Inflammatory macrophage treated with lipopolysaccharide for 1 hour (primary cell): ENCODE data around the gene DEGS2.
"Not testable (repeated sequence)": the region's sequence is repeated elsewhere in the genome, so short reads cannot be mapped to it uniquely, and the experiment has no call there.

Experiments used
- DNase-seq, 2 donors: peaks; one replicate each; pipeline ENCODE4 v3.0.0-alpha.2; 2020 to 2022

The DEGS2 gene

DNA sequence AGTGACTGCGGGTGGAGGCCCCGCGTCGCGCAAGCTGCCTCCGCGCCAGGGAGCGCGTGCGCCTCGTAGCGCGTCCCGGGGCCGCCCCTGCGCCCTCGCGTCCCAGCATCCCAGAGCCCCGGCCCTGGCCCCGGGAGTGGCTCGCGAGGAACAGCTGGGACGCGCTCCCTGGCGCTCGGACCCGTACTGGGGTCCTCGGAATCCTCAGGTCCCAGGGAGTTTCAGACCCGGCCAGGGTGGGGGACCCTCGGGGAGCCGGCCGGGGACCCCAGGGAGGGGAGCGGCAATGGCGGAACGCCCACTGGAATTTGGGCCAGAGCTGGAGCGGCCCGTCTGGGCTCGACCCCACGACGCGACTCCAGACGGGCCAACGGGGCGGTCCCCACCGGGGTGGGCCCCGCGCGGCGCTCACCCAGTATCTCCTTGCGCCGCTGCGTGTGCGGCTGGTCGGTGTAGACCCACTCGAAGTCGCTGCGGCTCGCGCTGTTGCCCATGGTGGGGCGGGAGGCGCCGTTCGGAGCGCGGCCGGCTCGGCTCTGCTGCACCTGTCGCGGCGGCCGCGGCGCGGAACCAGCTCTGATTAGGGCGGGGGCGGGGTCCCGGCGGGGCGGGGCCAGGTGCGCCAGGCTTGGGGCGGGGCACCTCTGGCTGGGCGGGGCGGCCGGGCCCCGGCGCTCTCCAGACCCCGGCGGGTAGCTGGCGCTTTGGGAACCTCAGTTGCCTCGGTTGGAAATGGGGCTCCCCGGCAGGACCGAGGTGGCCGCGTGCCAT is at the start of gene DEGS2:
Gene DEGS2, minus strand, starts transcription at position 552 of the 771 bp plus-strand sequence. Its CDS starts 58 bp downstream, at position 494.
- DNase-seq = no peak

- not testable (repeated sequence) for DNase-seq
Observed at GRCh38 chr14:100208136-100208535, 48.7 kb upstream of the DEGS2 start.

- not testable (repeated sequence) for DNase-seq
Observed at GRCh38 chr14:100207588-100207987, 48.1 kb upstream of the DEGS2 start.

DNA sequence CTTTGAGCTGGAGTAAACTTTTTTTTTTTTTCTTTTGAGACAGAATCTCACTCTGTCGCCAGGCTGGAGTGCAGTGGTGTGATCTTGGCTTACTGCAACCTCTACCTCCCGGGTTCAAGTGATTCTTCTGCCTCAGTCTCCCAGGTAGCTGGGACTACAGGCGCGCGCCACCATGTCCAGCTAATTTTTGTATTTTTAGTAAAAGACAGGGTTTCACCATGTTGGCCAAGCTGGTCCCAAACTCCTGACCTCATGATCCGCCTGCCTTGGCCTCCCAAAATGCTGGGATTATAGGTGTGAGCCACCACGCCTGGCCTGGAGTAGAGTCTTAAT is 45.4 kb upstream of the DEGS2 start:
- DNase-seq = not testable (repeated sequence)

GRCh38 chr14:100203962-100204834 is 44.8 kb upstream of the DEGS2 start:
- DNase-seq = no peak

- no peak for DNase-seq
Observed at GRCh38 chr14:100203146-100203545, 43.7 kb upstream of the DEGS2 start.

DNA sequence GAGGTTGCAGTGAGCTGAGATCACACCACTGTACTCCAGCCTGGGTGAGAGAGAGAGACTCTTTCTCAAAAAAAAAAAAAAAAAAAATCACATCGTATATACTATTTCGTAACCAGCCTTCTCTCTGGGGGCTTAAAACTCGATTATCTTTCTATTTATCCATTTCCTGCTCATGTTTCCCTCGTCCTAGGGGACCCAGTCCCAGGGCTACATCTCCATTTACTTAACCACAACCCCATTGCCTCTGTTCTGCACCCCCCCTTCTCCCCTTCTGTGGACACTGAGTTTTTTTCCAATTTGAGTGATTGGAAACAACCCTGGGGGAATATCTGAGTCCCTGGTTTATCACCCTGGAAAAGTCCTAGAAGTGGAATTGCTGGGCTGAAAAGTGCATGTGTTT is 43.3 kb upstream of the DEGS2 start:
- no peak for DNase-seq

DNA sequence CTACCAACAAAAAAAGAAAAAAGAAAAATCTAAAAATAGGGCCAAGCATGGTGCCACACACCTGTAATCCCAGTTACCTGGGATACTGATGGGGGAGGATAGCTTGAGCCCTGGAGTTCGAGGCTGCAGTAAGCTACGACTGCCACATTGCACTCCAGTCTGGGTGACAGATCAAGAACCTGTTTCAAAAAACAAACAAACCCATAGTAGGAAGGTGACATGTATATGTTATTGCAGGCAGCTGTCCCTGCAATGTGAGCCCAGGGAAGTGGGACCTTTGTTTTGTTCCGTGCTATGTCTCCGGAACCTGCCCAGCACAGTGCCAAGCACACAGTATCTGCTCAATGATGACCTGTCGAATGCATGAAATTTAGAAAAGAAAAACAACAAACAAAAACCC is 42.3 kb upstream of the DEGS2 start:
- DNase-seq = no peak

DNA sequence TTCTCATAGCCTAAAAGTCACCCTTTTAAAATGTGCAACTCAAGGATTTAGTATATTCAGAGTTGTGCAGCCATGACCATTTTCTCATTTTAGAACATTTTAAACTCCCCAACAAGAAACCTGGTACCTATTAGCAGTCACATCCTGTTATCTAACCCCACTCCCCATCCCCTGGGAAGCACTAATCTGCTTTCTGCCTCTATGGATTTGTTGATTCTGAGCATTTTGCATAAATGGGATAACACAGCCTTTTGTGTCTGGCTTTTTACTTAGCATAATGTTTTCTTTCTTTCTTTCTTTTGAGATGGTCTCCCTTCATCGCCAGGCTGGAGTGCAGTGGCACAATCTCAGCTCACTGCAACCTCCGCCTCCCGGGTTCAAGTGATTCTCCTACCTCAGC is 40.9 kb upstream of the DEGS2 start:
- DNase-seq = no peak

DNA sequence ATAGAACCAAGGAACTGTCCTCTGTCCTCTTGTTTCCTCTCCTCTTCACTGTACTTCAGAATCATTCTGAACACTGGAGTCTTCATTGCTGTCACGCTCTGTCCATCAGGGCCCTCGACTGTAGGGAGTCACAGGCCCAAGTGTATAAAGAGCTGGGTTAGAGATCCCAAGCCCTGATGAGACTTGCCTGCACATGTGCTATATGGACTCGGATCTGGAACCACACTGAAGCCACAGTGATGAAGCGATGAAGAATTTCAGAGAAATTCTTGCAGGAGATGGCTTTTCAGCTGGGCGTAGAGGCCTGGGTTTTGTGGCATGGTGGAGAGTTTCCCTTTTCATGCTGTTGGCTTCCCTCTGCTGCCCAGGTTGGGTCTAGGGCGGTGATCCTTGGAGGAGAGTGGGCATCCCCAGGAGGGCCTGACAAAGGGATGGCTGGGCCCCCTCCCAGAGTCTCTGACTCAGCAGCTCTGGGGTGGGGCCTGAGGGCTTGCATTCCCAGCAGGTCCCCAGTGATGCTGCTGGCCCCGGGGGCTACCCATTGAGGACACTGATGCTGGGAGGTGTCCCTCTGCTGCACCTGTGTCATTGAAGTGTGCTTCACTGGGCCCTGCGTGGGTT is 39.9 kb upstream of the DEGS2 start:
- no peak for DNase-seq

GRCh38 chr14:100193417-100194357 is 34.2 kb upstream of the DEGS2 start:
- no peak for DNase-seq

- DNase-seq = peak; percentile 98 to 100
Observed at GRCh38 chr14:100192672-100193416, 33.4 kb upstream of the DEGS2 start.

- no peak for DNase-seq
Observed at GRCh38 chr14:100192250-100192671, 32.8 kb upstream of the DEGS2 start.

- DNase-seq = no peak
Observed at GRCh38 chr14:100191584-100192249, 32.3 kb upstream of the DEGS2 start.

DNA sequence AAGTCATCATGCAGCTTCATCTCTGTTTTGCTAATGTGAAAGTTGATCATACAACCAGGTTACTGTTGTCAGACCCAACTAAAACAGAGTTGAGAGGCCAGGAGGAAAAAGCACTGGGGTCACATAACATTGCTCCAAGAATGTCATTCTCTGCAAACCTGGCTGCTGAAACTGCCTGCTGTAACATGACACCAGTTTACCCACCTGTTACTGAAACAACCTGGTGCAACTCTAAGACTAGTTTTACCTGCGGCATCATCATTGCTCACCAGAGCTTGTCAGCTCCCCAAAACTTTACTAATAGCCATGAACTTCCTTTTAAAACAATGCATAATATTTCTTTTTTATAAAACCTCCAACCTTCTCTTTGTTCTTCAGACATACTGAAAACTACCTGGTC is 30.7 kb upstream of the DEGS2 start:
- no peak for DNase-seq

- DNase-seq = no peak
Observed at GRCh38 chr14:100188392-100189030, 29.1 kb upstream of the DEGS2 start.

DNA sequence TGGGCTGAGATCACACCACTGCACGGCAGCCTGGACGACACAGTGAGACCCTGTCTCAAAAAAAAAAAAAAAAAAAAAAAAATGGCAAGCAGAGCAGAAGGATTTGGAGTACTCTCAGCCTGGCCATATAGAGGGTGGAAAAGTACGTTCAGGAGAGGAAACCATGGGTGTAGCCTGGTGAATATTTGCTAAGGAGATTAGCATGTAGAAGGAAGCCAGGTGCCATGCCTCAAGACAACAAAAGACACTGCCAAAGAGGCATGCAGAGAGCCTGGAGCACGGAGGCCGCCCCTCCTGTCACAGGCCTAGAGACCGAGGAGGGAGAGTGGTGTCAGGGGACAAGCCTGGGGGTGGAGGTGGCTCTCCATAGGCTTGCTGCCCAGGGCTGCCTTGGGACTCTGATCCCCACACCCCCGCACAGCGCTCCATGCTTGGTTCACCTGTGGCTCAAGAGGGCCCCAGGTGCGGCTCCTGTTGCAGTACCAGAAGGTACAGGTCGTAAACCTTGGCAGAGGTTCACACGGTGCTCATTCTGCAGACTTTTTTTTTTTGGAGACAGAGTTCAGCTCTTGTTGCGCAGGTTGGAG is 27.9 kb upstream of the DEGS2 start:
- DNase-seq = no peak

GRCh38 chr14:100181876-100182551 is 22.6 kb upstream of the DEGS2 start:
- DNase-seq = not testable (repeated sequence)

DNA sequence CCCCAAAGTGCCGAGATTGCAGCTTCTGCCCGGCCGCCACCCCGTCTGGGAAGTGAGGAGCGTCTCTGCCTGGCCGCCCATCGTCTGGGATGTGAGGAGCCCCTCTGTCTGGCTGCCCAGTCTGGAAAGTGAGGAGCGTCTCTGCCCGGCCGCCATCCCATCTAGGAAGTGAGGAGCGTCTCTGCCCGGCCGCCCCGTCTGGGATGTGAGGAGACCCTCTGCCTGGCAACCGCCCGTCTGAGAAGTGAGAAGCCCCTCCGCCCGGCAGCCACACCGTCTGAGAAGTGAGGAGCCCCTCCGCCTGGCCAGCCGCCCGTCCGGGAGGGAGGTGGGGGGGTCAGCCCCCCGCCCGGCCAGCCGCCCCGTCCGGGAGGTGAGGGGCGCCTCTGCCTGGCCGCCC is 21.2 kb upstream of the DEGS2 start:
- not testable (repeated sequence) for DNase-seq

GRCh38 chr14:100178691-100179090 is 19.2 kb upstream of the DEGS2 start:
- no peak for DNase-seq
